ENCODE results near the gene GPR65.

DNA sequence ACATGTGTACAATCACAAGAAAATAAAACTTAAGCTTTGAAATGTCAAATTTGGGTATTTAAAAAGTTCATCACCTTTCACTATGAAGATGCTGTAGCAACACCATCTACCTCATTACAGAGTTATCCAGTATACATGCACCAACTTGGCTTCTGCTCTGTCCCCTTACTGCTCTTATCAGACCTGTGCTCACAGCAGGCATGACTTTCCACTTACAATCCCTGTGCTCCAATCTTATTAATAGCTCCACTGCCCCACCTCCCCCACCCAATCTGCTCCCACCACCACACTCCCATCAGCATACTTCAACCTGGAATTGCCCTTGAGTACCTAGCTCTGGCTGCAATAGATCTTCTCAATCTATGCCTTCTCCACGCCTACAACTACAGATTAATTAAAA lies 25.2 kb upstream of the GPR65 start:
- TF ChIP-seq, protein P1, sequence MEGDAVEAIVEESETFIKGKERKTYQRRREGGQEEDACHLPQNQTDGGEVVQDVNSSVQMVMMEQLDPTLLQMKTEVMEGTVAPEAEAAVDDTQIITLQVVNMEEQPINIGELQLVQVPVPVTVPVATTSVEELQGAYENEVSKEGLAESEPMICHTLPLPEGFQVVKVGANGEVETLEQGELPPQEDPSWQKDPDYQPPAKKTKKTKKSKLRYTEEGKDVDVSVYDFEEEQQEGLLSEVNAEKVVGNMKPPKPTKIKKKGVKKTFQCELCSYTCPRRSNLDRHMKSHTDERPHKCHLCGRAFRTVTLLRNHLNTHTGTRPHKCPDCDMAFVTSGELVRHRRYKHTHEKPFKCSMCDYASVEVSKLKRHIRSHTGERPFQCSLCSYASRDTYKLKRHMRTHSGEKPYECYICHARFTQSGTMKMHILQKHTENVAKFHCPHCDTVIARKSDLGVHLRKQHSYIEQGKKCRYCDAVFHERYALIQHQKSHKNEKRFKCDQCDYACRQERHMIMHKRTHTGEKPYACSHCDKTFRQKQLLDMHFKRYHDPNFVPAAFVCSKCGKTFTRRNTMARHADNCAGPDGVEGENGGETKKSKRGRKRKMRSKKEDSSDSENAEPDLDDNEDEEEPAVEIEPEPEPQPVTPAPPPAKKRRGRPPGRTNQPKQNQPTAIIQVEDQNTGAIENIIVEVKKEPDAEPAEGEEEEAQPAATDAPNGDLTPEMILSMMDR (conservative IDR thresholded peaks at IDR 0.05; ENCODE audit: low read length) = no peak
- TF ChIP-seq EZH2phosphoT487 (IDR thresholded peaks at IDR 0.05; ENCODE audit: borderline replicate concordance, low read depth, low read length) = no peak
